Mesothelial cell of epicardium (in vitro differentiated cells): ENCODE results near the gene RHOA. TPM values are rescaled to one million over a fixed set of nuclear protein-coding genes. Genes with fewer than 3 reads are reported as not detected.
"Not testable (repeated sequence)": the region's sequence is repeated elsewhere in the genome, so short reads cannot be mapped to it uniquely, and the experiment has no call there.

Experiments used
- DNase-seq, 2 experiments: peaks; one replicate each; pipeline ENCODE4 v3.0.0; 2021; ENCODE audit warnings: low spot score in 2 of 2; ENCODE audit not compliant: unreplicated experiment in 2 of 2
- H3K27ac Mint-ChIP-seq: 2 replicates; pipeline ENCODE4 v1.8.0; 2021; ENCODE audit warnings: mixed read lengths
- H3K27me3 Mint-ChIP-seq: 2 replicates; pipeline ENCODE4 v1.8.0; 2021; ENCODE audit warnings: low read depth, mixed read lengths
- H3K36me3 Mint-ChIP-seq: 2 replicates; pipeline ENCODE4 v1.8.0; 2021; ENCODE audit warnings: mixed read lengths
- H3K4me1 Mint-ChIP-seq: 2 replicates; pipeline ENCODE4 v1.8.0; 2021; ENCODE audit warnings: mixed read lengths
- H3K4me3 Mint-ChIP-seq: 2 replicates; pipeline ENCODE4 v1.8.0; 2021; ENCODE audit warnings: mild to moderate bottlenecking, moderate library complexity, mixed read lengths
- H3K9me3 Mint-ChIP-seq: 2 replicates; pipeline ENCODE4 v1.8.0; 2021; ENCODE audit warnings: mixed read lengths
- CTCF ChIP-seq: fragments of 200-600 bp; sonication (generic); IDR thresholded peaks from one replicate; pipeline ENCODE4 v1.5.0; 2021; ENCODE audit warnings: antibody characterized with exemption; ENCODE audit not compliant: unreplicated experiment
- total RNA-seq: library from RNA; stranded (reverse); gene quantifications from 3 replicates; pipeline ENCODE4 v1.2.1, GENCODE V29; 2021

Gene RHOA
- total RNA-seq, 1 donor from 2014 or later, result 248 TPM

GRCh38 chr3:49401766-49402165, 10.0 kb downstream of the RHOA start:
- no peak for TF ChIP-seq CTCF
- peaks cover 8% of the 10 kb centered on the region for H3K36me3 Mint-ChIP-seq
- H3K4me3 Mint-ChIP-seq, result no peak overlapping the region
- H3K4me1 Mint-ChIP-seq, result peaks cover 13% of the 10 kb centered on the region
- H3K27me3 Mint-ChIP-seq, result no peaks in the 10 kb centered on the region
- DNase-seq, result no peak
- H3K9me3 Mint-ChIP-seq, result no peaks in the 10 kb centered on the region
- no peak overlapping the region for H3K27ac Mint-ChIP-seq

DNA sequence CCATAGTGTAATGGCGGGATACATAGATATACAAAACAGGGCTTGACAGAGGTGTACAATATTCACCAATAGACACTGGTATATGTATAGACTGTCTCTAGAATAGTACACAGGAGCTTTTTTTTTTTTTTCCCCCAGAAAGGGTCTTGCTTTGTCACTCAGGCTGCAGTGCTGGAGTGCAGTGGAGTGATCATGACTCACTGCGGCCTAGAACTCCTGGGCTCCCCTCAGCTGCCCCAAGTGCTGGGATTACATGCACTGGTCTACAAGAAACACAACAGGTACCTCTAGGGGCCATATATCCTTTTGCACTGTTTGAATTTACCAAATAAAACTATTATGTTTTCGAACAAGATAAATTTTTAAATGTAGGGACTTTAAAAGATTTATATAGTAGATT, 12.3 kb downstream of the RHOA start:
- peaks cover 17% of the 10 kb centered on the region for H3K36me3 Mint-ChIP-seq
- H3K4me3 Mint-ChIP-seq, result no peak overlapping the region
- H3K4me1 Mint-ChIP-seq, result peaks cover 10% of the 10 kb centered on the region
- no peak overlapping the region for H3K27ac Mint-ChIP-seq
- no peak for DNase-seq
- no peaks in the 10 kb centered on the region for H3K9me3 Mint-ChIP-seq
- H3K27me3 Mint-ChIP-seq, result no peaks in the 10 kb centered on the region
- TF ChIP-seq CTCF, result no peak

GRCh38 chr3:49397470-49397869, 14.3 kb downstream of the RHOA start:
- Mint-ChIP-seq H3K9me3 (no peaks in the 10 kb centered on the region), H3K27ac (peak overlapping the region; percentile 23), H3K4me3 (no peak overlapping the region), H3K27me3 (no peaks in the 10 kb centered on the region), H3K36me3 (peaks cover 15% of the 10 kb centered on the region), H3K4me1 (peaks cover 10% of the 10 kb centered on the region)
- DNase-seq, result no peak
- TF ChIP-seq CTCF, result no peak

DNA sequence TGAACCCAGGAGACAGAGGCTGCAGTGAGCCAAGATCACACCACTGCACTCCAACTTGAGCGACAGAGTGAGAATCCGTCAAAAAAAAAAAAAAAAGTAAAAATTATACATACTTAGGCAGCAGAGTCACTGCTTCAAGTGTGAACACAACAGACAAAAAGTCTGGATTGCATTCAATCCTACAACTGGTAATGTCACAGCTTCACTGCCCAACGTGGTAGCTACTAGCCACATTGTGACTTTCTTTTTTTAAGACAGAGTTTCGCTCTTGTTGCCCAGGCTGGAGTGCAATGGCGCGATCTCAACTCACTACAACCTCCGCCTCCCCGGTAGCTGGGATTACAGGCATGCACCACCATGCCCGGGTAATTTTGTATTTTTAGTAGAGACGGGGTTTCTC, 20.5 kb downstream of the RHOA start:
- not testable (repeated sequence) for H3K4me3 Mint-ChIP-seq, H3K27ac Mint-ChIP-seq

DNA sequence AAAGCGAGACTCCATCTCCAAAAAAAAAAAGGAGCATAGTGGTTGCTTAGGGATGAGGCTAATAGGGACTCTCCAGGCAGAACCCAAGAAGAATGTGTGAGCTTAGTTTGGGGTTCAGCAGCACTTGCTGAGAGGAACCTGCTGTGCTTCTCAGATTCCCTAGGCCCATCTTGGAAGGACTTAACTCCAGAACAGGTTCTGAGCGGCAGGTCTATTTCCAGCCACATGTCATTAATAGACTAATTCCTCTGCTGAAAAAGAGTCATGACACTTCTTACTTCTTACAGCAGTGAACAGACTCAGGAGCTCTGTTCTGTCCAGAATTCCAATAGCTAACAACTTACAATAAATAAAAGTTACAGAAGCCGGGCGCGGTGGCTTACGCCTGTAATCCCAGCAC, 22.5 kb downstream of the RHOA start:
- no peak for TF ChIP-seq CTCF
- peaks cover 10% of the 10 kb centered on the region for H3K36me3 Mint-ChIP-seq
- H3K4me3 Mint-ChIP-seq, result no peak overlapping the region
- H3K4me1 Mint-ChIP-seq, result peaks cover 7% of the 10 kb centered on the region
- no peak for DNase-seq
- no peaks in the 10 kb centered on the region for H3K9me3 Mint-ChIP-seq
- H3K27ac Mint-ChIP-seq, result no peak overlapping the region
- no peaks in the 10 kb centered on the region for H3K27me3 Mint-ChIP-seq

More for the DNA sequence above, 20.5 kb downstream of the RHOA start:
- not testable (repeated sequence) for H3K9me3 Mint-ChIP-seq, H3K4me1 Mint-ChIP-seq, H3K27me3 Mint-ChIP-seq, DNase-seq
- H3K36me3 Mint-ChIP-seq, result peaks cover 21% of the 10 kb centered on the region

DNA sequence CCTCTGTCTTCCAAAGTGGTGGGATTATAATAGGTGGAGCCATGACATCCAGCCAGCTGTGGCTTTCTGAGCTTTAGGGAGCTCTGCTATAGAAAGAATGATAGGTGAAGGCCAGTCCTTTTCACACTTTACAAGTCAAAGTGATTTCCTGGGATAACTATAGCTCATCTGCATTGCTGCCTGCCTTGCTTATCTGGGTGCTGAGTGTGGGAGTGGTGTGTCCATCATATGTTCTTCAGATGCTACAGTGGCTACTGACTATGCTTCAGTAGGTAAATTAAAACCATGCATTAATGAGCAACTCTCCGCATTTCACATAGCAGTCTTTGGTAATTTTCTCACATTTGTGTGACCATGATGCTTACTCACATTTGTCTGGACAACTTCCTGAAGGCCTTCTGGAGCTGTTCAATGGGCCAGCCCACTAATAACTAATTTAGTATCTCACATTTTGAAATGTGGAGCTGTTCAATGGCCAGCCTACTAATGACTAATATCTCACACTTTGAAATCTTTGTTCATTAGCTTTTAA, 23.4 kb downstream of the RHOA start:
- Mint-ChIP-seq H3K36me3 (peaks cover 11% of the 10 kb centered on the region), H3K4me1 (peaks cover 7% of the 10 kb centered on the region), H3K9me3 (no peaks in the 10 kb centered on the region), H3K27ac (no peak overlapping the region), H3K4me3 (no peak overlapping the region), H3K27me3 (no peaks in the 10 kb centered on the region)
- TF ChIP-seq CTCF, result no peak
- DNase-seq, result no peak
